ENCODE measurements around the gene TRIM25.
"Not testable (repeated sequence)": the region's sequence is repeated elsewhere in the genome, so short reads cannot be mapped to it uniquely, and the experiment has no call there.

TRIM25 gene, protein sequence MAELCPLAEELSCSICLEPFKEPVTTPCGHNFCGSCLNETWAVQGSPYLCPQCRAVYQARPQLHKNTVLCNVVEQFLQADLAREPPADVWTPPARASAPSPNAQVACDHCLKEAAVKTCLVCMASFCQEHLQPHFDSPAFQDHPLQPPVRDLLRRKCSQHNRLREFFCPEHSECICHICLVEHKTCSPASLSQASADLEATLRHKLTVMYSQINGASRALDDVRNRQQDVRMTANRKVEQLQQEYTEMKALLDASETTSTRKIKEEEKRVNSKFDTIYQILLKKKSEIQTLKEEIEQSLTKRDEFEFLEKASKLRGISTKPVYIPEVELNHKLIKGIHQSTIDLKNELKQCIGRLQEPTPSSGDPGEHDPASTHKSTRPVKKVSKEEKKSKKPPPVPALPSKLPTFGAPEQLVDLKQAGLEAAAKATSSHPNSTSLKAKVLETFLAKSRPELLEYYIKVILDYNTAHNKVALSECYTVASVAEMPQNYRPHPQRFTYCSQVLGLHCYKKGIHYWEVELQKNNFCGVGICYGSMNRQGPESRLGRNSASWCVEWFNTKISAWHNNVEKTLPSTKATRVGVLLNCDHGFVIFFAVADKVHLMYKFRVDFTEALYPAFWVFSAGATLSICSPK

GRCh38 chr17:56913867-56914580, at the start of gene TRIM25:
TRIM25 (minus strand) TSS chr17:56914049; CDS start chr17:56913988, 61 bp downstream.
- DNase-seq = peak; percentile 55

GRCh38 chr17:56960596-56961538, 47.0 kb upstream of the TRIM25 start, which contains the start of gene COIL:
COIL (minus strand) TSS chr17:56961050; CDS start chr17:56961019, 31 bp downstream.
- peak; percentile 87 for DNase-seq

DNA sequence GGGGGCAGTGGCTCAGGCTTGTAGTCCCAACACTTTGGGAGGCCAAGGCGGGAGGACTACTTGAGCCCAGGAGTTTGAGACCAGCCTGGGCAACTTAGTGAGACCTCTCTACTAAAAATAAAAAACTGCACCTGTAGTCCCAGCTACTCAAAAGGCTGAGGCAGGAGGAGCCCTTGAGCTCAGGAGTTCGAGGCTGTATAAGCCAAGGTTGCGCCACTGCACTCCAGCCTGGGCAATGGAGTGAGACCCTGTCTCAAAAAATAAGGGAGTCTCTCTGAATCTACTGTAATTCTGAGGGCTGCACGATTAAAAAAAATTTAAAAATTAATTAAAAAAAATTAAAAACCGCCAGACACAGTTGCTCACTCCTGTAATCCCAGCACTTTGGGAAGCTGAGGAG, 43.1 kb upstream of the TRIM25 start:
- DNase-seq = no peak

DNA sequence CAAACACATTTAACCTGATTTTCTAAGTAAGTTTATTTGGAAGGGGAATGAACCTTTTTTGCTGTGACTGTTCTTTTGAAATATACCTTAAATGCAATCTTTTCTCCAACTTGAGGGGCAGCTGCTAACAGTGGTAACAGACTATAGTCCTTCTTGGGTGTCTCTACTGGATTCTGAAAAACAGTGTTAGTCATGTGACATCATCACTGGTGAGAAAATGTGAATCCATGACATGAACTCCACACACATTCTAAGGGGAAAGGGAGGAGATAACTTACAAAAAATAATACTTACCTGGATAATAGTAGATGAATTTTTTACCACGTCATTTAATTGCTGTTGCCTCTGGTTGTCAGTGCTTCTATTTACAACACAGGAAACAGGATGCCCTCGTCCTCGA, 35.7 kb upstream of the TRIM25 start:
- no peak for DNase-seq

- DNase-seq = no peak
These were observed 34.6 kb upstream of the TRIM25 start for GRCh38 chr17:56948491-56948890.

DNA sequence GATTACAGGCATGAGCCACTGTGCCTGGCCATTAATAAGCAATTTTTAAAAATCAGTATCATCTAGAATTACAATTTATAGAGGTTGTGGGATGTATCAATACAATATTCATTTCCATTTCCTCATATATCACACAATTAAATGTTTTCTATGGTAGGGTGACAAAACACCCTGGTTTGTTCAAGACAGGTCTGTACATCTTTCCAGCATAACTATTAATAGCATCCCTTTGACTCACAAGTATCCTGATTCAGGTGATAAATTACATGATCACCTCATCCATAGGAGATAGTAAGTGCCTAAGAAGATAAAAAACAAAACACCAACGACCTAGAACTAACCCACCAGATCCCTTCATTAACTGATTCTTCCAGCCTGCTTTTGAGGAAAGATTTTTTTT, 33.9 kb upstream of the TRIM25 start:
- DNase-seq = no peak

DNA sequence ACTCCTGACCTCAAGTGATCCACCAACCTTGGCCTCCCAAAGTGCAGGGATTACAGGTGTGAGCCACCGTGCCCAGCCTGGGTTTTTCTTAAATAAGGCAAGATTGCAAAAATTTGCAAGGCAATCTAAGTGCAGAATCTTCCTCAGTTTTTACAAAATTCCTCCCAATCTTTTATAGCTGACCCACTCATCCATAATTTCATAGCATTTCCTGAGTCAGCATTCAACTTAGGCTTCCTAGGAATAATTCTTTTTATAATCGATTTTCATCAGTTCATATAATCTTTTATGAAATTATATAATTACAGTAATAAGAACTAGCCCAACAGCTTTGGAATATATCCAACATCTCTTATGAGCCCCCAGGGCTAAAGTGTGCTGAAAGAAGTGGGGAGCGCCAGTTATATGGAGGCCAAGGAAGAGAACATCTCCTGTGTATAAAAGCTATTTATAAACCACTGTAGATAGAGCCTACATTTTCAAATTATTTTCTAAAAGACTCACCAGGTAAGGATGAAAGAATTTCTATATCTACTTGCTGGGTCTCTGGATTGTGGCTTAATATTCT, 32.2 kb upstream of the TRIM25 start:
- DNase-seq = no peak

DNA sequence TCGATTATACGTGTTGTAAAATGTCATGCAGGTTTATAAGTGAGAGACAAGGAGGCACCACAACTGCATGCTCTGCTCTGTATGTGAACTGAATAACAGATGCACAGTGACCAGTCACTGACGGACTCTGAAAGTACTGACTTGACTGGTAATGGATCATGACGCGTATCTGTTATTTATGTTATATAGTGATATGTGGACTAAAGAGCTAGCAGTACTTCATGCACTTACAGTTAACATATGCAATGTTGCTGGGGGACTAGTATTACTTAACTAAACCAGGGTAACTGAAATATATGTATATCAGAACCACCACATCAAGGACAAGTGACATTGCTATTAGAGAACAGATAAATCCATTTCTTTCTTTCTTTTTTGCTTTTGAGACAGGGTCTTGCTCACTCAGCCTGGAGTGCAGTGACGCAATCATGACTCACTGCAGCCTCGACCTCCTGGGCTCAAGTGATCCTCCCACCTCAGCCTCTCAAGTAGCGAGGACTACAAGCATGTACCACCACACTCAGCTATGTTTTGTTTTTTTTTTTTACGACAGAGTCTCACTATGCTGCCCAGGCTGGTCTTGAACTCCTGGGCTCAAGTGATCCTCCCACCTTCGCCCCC, 29.8 kb upstream of the TRIM25 start:
- no peak for DNase-seq

GRCh38 chr17:56939869-56940484, 26.1 kb upstream of the TRIM25 start:
- DNase-seq = peak; percentile 92

- DNase-seq = not testable (repeated sequence)
These were observed 24.4 kb upstream of the TRIM25 start for GRCh38 chr17:56938206-56938605.

- DNase-seq = no peak
These were observed 23.8 kb upstream of the TRIM25 start for GRCh38 chr17:56937687-56938086.

DNA sequence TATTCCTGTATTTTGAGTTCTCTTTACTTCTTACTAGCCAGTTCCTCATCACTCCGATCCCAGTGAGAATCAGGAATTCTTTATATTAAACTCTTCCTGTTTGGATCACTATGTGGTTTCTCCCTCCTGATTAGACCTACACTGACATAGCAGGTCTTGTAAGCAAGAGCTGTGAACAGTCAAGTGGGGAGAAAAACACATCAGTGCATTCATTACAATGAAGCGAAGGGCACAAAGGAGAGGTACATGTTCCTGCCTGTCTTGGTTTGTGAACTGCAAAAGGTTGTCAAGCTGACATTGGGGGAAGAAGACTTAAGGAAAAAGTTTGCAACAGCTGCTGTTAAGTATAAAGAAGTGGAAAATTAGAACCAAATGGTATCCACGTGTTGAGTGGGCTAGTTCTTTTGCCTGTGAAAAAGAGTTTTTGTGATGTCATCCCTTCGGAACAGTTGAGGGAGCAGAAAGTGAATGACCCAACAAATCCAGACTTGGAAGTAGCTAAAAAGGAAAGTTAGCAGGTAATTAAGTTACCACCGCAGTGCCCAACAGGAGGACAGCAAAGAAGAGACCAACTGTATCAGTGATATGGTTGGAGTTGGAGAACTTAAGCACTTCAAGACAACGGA, 23.0 kb upstream of the TRIM25 start:
- DNase-seq = no peak

DNA sequence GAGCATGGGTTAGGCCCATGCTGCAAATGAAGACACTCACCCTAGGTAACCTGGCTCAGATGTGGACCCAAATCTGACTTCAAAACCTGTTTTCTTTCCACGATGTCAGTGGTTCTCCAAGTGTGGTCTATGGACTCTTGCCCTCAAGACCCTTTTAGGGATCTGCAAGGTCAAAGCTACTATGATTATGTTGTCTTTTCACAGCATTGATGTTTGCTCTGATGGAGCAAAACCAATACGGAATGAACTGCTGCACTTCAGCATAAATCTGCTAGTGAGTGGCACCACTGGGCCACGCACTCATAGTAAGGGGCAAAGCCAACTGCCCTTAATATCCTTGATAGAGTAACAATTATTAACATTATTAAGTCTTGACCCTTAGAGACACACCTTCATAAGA, 21.6 kb upstream of the TRIM25 start:
- DNase-seq = no peak

- DNase-seq = no peak
These were observed 20.4 kb upstream of the TRIM25 start for GRCh38 chr17:56934280-56934679.

DNA sequence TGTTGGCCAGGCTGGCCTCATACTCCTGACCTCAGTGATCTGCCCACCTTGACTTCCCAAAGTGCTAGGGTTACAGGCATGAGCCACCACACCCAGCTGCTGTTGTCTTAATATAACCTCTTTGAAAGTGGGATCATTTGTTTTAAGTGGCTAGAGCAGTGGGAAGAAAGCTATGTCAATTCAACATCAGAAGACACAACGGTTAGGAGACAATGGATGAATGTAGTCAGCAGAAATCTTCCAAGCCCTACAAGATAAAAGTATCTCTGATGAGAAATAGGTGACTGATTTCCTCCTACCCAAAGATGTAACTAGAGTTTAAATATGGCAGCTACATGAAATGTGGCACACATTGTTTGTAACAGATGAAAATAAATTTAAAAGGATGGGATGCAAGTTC, 20.0 kb upstream of the TRIM25 start:
- no peak for DNase-seq

GRCh38 chr17:56933151-56933745, 19.4 kb upstream of the TRIM25 start:
- DNase-seq = no peak

GRCh38 chr17:56930739-56931337, 17.0 kb upstream of the TRIM25 start:
- no peak for DNase-seq

- no peak for DNase-seq
These were observed 15.6 kb upstream of the TRIM25 start for GRCh38 chr17:56929362-56929969.

GRCh38 chr17:56928586-56928985, 14.7 kb upstream of the TRIM25 start:
- DNase-seq = no peak

Data from NCI-H1694 (cell line).